Measurements from ENCODE around the gene TRPV4. TPM values are rescaled to one million over a fixed set of nuclear protein-coding genes. Genes with fewer than 3 reads are reported as not detected.

The TRPV4 gene
- total and polyA plus RNA-seq, 2 donors (not counting 3 experiments of a cell fraction or from before 2014, with no cell fraction given): 8.8 to 22.3 TPM

GRCh38 chr12:109744986-109745942 is 87.9 kb downstream of the TRPV4 start:
- BruUV-seq (replicated peaks): no TSS peak
- Histone ChIP-seq H3K9me3 (replicated peaks; ENCODE audit: control insufficient read depth, insufficient read depth, low read length) (no peaks in the 10 kb centered on the region), H3K27me3 (ENCODE audit: control insufficient read depth in 2 of 2, insufficient read depth in 2 of 2, low read length in 2 of 2) (no peaks in the 10 kb centered on the region), H3K4me3 (replicated peaks in 1 of 3; ENCODE audit: insufficient read depth in 1 of 3, low read depth in 1 of 3, low read length in 3 of 3) (no peak overlapping the region), H3K36me3 (ENCODE audit: control insufficient read depth in 2 of 2, extremely low read depth in 1 of 2, insufficient read depth in 2 of 2, low read length in 2 of 2) (no peaks in the 10 kb centered on the region), H4K20me1 (replicated peaks; ENCODE audit: control insufficient read depth, extremely low read depth, insufficient read depth, low read length) (no peaks in the 10 kb centered on the region), H2AFZ (ENCODE audit: low read depth, low read length) (no peak overlapping the region), H3K9me1 (replicated peaks; ENCODE audit: control insufficient read depth, extremely low read depth, insufficient read depth, low read length) (no peaks in the 10 kb centered on the region), H3K4me2 (ENCODE audit: insufficient read depth, low read length) (no peak overlapping the region), H3K79me2 (ENCODE audit: control insufficient read depth, insufficient read depth, low read length) (no peaks in the 10 kb centered on the region), H3K27ac (ENCODE audit: insufficient read depth, low read depth, low read length) (no peak overlapping the region), H3K4me1 (ENCODE audit: control insufficient read depth, extremely low read depth, insufficient read depth, low read length) (no peaks in the 10 kb centered on the region), H3K9ac (replicated peaks; ENCODE audit: extremely low read depth, insufficient read depth, low read length) (no peak overlapping the region)
- FAIRE-seq (no peak), DNase-seq (ENCODE audit: low read depth, low spot score) (no peak)
- no peak for TF ChIP-seq JUN (IDR thresholded peaks at IDR 0.05; ENCODE audit: borderline replicate concordance, insufficient read depth, insufficient read length, low read depth)
- dilution Hi-C loops (cut with MboI; ENCODE audit: extremely low pct_ligation_motif_present, low sequenced_read_pairs): no loop called here
- CTCF ChIA-PET: interaction anchor here (0.9 to 1.1 kb wide), 3 partner anchors 30 to 312 kb away, joined by 3 to 6 read pairs (median 3); no protein-coding TSS in a partner anchor
- POLR2A ChIA-PET: no interaction called here
- intact Hi-C loops (cut with micrococcal nuclease): no loop called here

- intact Hi-C loops (cut with micrococcal nuclease) (no loop called here), dilution Hi-C loops (cut with MboI; ENCODE audit: extremely low pct_ligation_motif_present, low sequenced_read_pairs) (no loop called here)
- Histone ChIP-seq H3K9me3 (replicated peaks; ENCODE audit: control insufficient read depth, insufficient read depth, low read length) (no peaks in the 10 kb centered on the region), H2AFZ (ENCODE audit: low read depth, low read length) (no peak overlapping the region), H3K27ac (ENCODE audit: insufficient read depth, low read depth, low read length) (no peak overlapping the region), H3K79me2 (ENCODE audit: control insufficient read depth, insufficient read depth, low read length) (no peaks in the 10 kb centered on the region), H3K4me3 (replicated peaks in 1 of 3; ENCODE audit: insufficient read depth in 1 of 3, low read depth in 1 of 3, low read length in 3 of 3) (no peak overlapping the region), H3K27me3 (ENCODE audit: control insufficient read depth in 2 of 2, insufficient read depth in 2 of 2, low read length in 2 of 2) (no peaks in the 10 kb centered on the region), H3K9me1 (replicated peaks; ENCODE audit: control insufficient read depth, extremely low read depth, insufficient read depth, low read length) (no peaks in the 10 kb centered on the region), H3K4me1 (ENCODE audit: control insufficient read depth, extremely low read depth, insufficient read depth, low read length) (peaks cover 8% of the 10 kb centered on the region), H4K20me1 (replicated peaks; ENCODE audit: control insufficient read depth, extremely low read depth, insufficient read depth, low read length) (no peaks in the 10 kb centered on the region), H3K4me2 (ENCODE audit: insufficient read depth, low read length) (no peak overlapping the region), H3K36me3 (ENCODE audit: control insufficient read depth in 2 of 2, extremely low read depth in 1 of 2, insufficient read depth in 2 of 2, low read length in 2 of 2) (no peaks in the 10 kb centered on the region), H3K9ac (replicated peaks; ENCODE audit: extremely low read depth, insufficient read depth, low read length) (no peak overlapping the region)
- CTCF ChIA-PET: interaction anchor here (1.4 kb wide), 1 partner anchor 9 kb away, joined by 3 read pairs; no protein-coding TSS in a partner anchor
- POLR2A ChIA-PET: no interaction called here
- BruUV-seq (replicated peaks): no TSS peak
- no peak for DNase-seq (ENCODE audit: low read depth, low spot score)
- TF ChIP-seq CTCF (IDR thresholded peaks at IDR 0.05; ENCODE audit: extremely low read depth in 1 of 2, insufficient read depth in 1 of 2, low read depth in 1 of 2, low read length in 2 of 2) (no peak), POLR2A (IDR thresholded peaks at IDR 0.05; ENCODE audit: low read depth, low read length) (no peak), FOS (IDR thresholded peaks at IDR 0.05; ENCODE audit: borderline replicate concordance, insufficient read depth, low read length) (no peak), MAX (IDR thresholded peaks at IDR 0.05; ENCODE audit: insufficient read depth, insufficient read length) (no peak), MYC (IDR thresholded peaks at IDR 0.05; ENCODE audit: low read depth, low read length) (no peak), EZH2 (IDR thresholded peaks at IDR 0.05; ENCODE audit: borderline replicate concordance, low read depth, low read length, severe bottlenecking) (no peak), GATA2 (IDR thresholded peaks at IDR 0.05; ENCODE audit: insufficient read depth, insufficient read length, low read depth, low read length) (no peak), POLR2AphosphoS5 (IDR thresholded peaks at IDR 0.05; ENCODE audit: insufficient read depth, low read depth, low read length) (no peak), JUN (IDR thresholded peaks at IDR 0.05; ENCODE audit: borderline replicate concordance, insufficient read depth, insufficient read length, low read depth) (no peak)
- no peak for FAIRE-seq
These were observed 89.2 kb downstream of the TRPV4 start for GRCh38 chr12:109744026-109744425.

All from endothelial cell of umbilical vein (primary cell).